ENCODE results near the gene WDR88. TPM values are rescaled to one million over a fixed set of nuclear protein-coding genes. Genes with fewer than 3 reads are reported as not detected.

WDR88 gene
- total and polyA plus RNA-seq, 2 of the 8 experiments (the other 6 are each of a cell fraction or from before 2014, with no cell fraction given) = not detected

DNA sequence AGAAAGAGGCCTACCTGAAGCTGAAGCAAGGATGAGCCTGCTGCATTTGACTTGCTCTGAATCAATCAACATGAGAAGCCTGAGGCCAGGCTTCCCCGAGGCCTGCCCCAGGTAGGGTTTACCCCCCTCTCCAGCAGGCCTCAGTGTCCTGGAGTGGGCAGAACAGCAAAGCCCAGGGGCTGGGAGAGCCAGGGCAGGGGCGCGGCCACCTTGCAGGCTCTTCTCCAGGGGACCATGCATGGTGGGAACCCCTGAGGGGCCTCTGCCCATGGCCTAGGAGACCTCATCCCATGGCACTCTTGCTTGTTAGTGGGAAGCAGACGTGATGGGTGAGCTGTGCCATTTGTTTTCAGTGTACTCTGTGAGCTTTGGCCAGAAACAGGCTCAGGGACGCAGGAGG is 42.3 kb downstream of the WDR88 start:
- Histone ChIP-seq H3K14ac (ENCODE audit: insufficient read length) (no peak overlapping the region), H3K18ac (ENCODE audit: extremely low read depth, low read length) (no peak overlapping the region), H3K36me3 (ENCODE audit: control insufficient read depth in 2 of 4, insufficient read depth in 4 of 4, low read length in 3 of 4) (no peaks in the 10 kb centered on the region), H2BK12ac (ENCODE audit: low read depth, low read length) (no peak overlapping the region), H4K20me1 (replicated peaks in 1 of 2; ENCODE audit: control insufficient read depth in 1 of 2, insufficient read depth in 2 of 2, low read length in 2 of 2) (peaks cover 0 to 5% of the 10 kb centered on the region in 2 experiments), H3K4ac (replicated peaks; ENCODE audit: insufficient read length, low read depth, low read length) (no peak overlapping the region), H3K79me1 (ENCODE audit: low read depth, low read length) (peaks cover 3% of the 10 kb centered on the region; the same call in 1 of the 2 replicates), H4K5ac (ENCODE audit: insufficient read length, low read depth, low read length) (no peak overlapping the region), H3K23ac (ENCODE audit: insufficient read length) (no peak overlapping the region), H3K23me2 (ENCODE audit: low read depth, low read length) (peaks cover 12% of the 10 kb centered on the region), H3K27me3 (replicated peaks in 1 of 4; ENCODE audit: control insufficient read depth in 3 of 4, extremely low read depth in 1 of 4, insufficient read depth in 3 of 4, low read length in 3 of 4) (peaks cover 0 to 2% (median 1%) of the 10 kb centered on the region in 4 experiments; a peak in 3 of 7 replicates), H3K4me2 (ENCODE audit: insufficient read depth in 1 of 2, low read depth in 2 of 2, low read length in 2 of 2) (no peak overlapping the region), H3K79me2 (ENCODE audit: control insufficient read depth in 1 of 2, insufficient read depth in 2 of 2, low read length in 2 of 2) (0 out of 4 replicates have a peak, but pooled peaks cover 0 to 3% of the 10 kb centered on the region in 2 experiments), H3K9ac (replicated peaks in 1 of 4; ENCODE audit: extremely low read depth in 1 of 4, low read depth in 3 of 4, low read length in 3 of 4) (no peak overlapping the region), H4K8ac (ENCODE audit: extremely low read depth, insufficient read depth, low read length) (0 out of 2 replicates have a peak overlapping the region, but pooled peaks have one; percentile 45), H3K4me3 (ENCODE audit: extremely low read depth in 1 of 4, insufficient read depth in 2 of 4, low read depth in 3 of 4, low read length in 4 of 4) (no peak overlapping the region), H2AK5ac (ENCODE audit: low read depth, low read length) (no peak overlapping the region), H2AFZ (ENCODE audit: low read length) (no peak overlapping the region), H3K56ac (replicated peaks; ENCODE audit: insufficient read length, low read depth, low read length) (no peak overlapping the region), H3K27ac (ENCODE audit: low read depth, low read length) (no peak overlapping the region), H3K4me1 (replicated peaks in 1 of 4; ENCODE audit: control insufficient read depth in 3 of 4, insufficient read depth in 4 of 4, low read length in 3 of 4) (peaks cover 0 to 3% (median under 1%) of the 10 kb centered on the region in 4 experiments; a peak in 3 of 7 replicates), H2BK5ac (ENCODE audit: low read depth, low read length) (no peak overlapping the region), H2BK15ac (ENCODE audit: low read length) (no peak overlapping the region), H2BK20ac (ENCODE audit: low read length) (no peak overlapping the region), H4K91ac (replicated peaks; ENCODE audit: insufficient read length, low read length) (no peak overlapping the region), H3K9me3 (ENCODE audit: insufficient read depth in 2 of 2, low read depth in 1 of 2, low read length in 1 of 2) (no peaks in the 10 kb centered on the region), H2BK120ac (replicated peaks; ENCODE audit: low read depth, low read length) (no peak overlapping the region)
- TF ChIP-seq YY1 (IDR thresholded peaks at IDR 0.05; ENCODE audit: low read depth, low read length) (no peak), HDAC6 (IDR thresholded peaks at IDR 0.05; ENCODE audit: low read depth, low read length) (no peak), CREB1 (IDR thresholded peaks at IDR 0.05) (no peak)
- WGBS, 2 experiments (ENCODE audit: extremely low coverage in 1 of 2, insufficient coverage in 1 of 2, insufficient read length in 1 of 2, insufficient replicate concordance in 2 of 2, low coverage in 1 of 2, low lambda C conversion rate in 2 of 2, missing lambda C conversion rate in 1 of 2) = 88% methylated on average over 5 of the region's 5 CpGs; no CpG with 5 or more reads in 1 of the 2 experiments
- DNase-seq (ENCODE audit: low read depth in 1 of 2, low spot score in 2 of 2) = no peak
- ChIA-PET CTCF (ENCODE audit: partially characterized antibody) (interaction anchor here (0.8 to 4.9 kb wide), 7 partner anchors 10 to 48 kb away, joined by 3 to 18 read pairs (median 6); no protein-coding TSS in a partner anchor), POLR2A (ENCODE audit: partially characterized antibody) (interaction anchor here (0.9 to 1.2 kb wide), 2 partner anchors 10 to 128 kb away, joined by 3 read pairs; partner anchors contain the start of gene CEBPA)
- FAIRE-seq = no peak

All from H1 (cell line).